GM19372 (cell line): ENCODE data around the gene MRM1.
"Not testable (repeated sequence)": the region's sequence is repeated elsewhere in the genome, so short reads cannot be mapped to it uniquely, and the experiment has no call there.

Source experiments
- ATAC-seq: cut with Tn5 transposase; IDR thresholded peaks from one replicate; pipeline ENCODE4 v1.9.1; 2021; ENCODE audit warnings: mild to moderate bottlenecking, low read depth, moderate library complexity; ENCODE audit not compliant: unreplicated experiment

MRM1 gene

DNA sequence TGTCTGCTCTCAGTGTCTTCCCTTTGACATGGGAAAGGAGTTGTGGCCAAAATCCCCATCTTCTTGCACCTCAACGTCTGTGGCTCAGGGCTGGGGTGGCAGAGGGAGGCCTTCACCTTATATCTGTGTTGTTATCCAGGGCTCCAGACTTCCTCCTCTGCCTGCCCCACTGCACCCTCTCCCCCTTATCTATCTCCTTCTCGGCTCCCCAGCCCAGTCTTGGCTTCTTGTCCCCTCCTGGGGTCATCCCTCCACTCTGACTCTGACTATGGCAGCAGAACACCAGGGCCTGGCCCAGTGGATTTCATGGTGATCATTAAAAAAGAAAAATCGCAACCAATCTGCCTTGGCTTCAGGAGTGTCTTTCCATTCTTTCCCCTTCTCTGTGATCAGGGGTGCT lies 918 bp upstream of the MRM1 start:
- no peak for ATAC-seq

DNA sequence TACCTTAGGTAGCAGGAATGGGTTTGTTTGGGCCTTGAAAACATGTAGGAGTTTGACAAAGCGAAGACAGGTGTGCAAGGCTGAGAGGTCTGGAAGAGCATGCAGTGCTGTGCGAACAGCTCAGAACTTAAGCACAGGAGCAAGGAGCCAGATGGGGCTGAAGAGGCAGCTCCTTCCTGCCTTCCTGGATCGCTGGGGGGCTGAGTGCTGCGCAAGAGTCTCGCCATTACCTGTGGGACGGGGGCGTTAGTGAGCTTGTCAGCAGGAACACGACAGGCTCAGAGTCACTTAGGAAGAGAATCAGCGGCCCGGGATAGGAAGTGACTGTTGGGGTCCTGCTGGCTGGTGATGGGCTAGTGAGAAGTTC lies 464 bp upstream of the MRM1 start:
- ATAC-seq, result no peak

DNA sequence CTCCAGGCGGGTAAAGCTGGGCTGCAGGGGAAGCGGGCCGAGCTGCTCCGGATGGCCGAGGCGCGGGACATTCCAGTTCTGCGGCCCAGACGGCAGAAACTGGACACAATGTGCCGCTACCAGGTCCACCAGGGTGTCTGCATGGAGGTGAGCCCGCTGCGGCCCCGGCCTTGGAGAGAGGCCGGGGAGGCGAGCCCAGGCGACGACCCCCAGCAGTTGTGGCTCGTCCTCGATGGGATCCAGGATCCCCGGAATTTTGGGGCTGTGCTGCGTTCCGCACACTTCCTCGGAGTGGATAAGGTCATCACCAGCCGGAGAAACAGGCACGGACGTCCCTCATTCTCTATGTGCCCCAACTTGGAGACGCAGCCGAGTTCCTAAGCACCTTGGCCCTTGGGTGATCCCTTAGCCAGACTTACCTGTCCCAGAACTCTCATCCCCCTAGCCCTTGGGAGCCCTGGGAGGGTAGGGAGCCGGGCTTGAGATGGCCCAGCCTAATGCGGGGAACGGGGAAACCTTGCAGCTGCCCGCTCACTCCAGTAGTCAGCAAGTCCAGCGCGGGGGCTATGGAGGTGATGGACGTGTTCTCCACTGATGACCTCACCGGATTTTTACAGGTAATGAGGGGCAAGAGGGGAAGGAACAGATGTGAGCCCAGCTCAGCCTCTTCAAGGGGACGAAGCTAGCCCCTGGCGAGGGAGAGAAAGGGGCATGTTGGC lies 806 bp downstream of the MRM1 start:
- ATAC-seq, result no peak

DNA sequence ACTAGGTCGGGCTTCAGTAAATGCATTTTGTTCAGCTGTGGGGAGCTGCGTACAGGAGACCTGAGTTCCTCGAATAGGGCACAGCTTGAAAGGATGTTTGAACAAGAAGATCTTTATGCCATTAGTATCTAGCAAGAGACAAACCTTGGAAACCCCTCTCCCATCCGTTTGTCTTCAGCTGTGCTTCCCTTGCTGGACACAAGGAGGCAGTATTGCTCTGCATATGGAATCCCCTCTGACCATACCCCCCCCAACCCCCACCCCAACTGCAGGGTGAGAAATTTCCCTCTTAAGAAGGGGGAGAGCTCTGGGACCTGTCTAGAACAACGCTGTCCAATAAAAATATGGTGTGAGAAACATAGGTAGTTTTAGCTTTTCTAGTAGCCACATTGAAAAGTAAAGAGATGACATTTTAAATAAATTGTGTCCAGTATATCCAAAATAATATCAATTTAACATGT lies 1.6 kb downstream of the MRM1 start:
- no peak for ATAC-seq

DNA sequence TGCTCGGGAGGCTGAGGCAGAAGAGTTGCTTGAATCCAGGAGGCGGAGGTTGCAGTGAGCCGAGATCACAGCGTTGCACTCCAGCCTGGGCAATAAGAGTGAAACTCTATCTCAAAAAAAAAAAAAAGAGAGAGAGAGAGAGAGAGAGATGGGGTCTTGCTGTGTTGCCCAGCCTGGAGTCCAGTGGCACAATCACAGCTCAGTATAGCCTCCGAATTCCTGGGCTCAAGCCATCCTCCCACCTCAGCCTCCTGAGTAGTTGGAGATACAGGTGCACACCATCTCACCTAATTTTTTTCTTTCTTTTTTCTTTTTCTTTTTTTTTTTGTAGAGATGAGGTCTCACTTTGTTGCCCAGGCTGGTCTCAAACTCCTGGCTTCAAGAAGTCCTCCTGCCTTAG lies 3.6 kb downstream of the MRM1 start:
- not testable (repeated sequence) for ATAC-seq

DNA sequence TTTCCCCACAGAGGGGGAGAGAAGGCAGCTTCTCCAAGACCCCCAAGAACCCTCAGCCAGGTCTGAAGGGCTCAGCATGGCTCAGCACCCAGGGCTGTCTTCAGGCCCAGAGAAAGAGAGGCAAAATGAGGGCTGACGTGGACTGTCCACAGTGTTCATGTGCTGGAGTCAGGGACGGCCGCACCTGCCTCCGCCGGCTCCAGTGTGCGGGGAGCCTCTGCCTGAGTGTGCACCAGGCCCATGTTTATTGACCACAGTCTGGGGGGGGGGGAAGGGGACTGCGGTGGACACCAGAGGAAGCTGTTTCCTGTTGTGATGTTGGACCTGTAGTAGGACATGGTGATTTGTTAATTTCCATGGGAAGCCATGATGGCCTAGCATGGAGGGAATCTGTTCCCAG lies 6.9 kb downstream of the MRM1 start:
- no peak for ATAC-seq

DNA sequence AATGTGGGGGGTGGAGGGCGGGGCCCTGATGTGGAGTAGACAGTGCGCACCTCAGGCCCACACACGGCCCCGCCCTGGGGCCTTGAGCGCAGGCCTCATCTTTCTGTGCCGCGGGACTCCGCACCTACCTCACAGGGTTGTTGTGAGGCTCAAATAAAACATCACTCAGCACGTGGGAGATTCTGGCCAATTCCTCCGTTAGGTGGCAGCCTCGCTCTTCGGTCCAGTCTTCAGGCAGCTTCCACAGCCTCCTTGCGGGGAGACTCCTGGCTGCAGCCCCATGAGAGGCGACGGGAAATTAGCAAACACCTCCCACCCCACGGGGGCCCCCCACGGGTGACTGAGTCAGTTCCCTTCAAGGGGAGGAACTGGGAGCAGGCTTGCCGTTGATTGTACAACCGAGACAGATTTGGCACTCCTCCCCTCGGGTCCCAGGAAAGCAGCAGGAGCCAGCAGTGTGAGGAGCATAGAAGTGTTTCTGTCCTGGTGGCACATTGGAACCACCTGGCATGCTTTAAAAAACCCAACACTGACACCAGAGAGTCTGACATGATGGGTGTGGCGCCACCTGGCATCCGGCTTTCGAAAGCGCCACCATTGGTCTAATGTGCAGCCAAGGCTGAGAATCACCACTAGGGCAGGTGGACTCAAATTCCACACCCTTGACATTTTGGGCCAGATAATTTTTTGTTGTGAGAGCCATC lies 7.6 kb downstream of the MRM1 start:
- no peak for ATAC-seq

DNA sequence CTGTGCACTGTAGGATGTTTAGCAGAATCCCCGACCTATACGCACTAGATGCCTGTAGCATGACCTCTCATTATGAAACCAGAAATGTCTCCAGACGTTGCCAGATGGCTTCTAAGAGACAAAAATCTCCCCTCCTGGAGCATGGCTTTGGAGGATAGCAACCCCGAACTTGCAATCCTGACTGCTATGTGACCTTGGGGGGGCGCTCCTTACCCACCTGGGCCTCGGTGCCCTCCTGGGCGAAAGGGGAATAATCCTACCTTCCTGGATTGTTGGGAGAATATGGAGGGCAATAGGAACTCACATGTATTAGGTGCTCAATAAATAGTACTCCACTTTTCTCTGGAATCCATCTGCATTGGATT lies 8.1 kb downstream of the MRM1 start:
- ATAC-seq, result no peak

DNA sequence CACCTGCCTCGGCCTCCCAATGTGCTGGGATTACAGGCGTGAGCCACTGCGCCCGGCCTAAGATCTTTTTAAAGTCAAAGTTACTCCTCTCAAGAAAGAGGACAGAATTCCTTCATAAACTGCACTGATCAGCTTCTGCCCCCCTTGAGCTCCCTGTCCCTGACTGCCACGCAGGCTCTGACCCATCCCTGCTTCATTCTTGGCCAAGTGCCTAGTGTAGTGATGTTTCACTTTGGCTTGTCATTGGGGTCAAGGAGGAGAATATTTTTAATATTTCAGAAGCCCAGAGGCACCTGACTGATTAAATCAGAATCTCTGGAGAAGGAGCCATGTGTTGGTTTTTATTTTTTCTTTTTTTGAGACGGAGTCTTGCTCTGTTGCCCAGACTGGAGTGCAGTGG lies 9.1 kb downstream of the MRM1 start:
- no peak for ATAC-seq

DNA sequence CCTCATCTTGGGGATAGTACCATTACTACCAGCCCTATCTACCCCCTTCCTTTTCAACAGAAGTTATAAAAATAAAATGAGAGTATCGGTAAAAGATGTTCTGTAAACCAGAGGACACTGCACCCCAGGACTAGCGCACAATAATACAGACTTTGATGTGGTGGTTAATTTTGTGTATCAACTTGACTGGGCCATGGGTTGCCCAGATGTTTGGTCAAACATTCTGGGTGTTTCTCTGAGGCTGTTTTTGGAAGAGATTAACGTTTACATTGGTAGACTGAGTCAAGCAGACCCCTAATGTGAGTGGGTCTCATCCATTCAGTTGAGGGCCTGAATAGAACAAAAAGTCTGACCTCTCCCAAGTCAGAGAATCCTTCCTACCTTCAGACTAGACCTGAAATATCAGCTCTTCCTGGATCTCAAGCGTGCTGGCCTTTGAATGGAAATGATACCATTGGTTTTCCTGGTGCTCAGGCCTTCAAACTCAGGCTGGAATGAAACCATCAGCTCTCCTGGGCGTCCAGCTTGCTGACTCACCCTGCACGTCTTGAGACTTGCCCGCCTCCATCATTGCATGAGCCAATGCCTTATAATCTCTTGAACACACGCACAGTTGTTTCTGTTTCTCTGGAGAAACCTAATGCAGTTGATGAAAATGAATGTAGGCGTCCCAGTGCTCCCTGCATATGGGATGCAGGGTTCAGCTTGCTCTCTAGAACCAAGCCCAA lies 10.1 kb downstream of the MRM1 start:
- no peak for ATAC-seq

DNA sequence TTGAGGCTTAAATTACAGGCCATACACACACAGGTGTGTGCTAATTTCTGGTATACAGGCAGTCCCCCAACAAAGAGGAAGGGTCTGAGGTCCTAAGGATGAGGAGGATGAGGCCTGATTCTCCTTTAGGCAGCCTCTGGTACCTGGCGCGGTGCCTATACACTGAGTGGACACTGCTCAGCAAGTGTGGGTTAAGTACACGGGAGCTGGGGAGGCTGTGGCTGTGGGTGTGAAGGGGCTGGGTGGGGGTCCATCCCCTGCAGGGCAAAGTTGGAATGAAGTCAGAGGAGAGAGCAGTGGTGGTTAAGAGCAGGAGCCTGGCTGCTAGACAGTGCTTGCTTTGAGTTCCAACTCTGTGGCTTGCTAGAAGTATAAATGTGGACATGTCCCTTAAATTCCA lies 10.9 kb downstream of the MRM1 start:
- ATAC-seq, result no peak

DNA sequence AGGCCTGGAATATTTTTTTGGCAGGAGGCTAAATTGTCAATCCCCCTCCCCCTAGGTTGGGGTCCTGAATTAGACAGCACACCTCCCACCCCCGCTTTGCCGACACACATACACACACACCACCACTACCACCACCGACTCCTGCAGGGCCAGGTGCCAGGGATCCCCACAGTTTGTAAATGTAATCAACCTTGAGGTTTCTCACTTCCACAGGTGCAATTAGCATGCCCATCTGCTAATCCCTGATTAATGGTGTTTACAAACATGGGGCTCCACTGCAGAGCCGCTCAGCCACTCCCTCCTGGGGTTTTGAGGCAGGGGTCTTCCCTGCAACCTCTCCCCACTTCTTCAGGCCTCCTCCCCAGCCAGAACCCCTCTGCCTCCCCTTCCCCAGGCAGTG lies 11.8 kb downstream of the MRM1 start:
- ATAC-seq, result no peak

DNA sequence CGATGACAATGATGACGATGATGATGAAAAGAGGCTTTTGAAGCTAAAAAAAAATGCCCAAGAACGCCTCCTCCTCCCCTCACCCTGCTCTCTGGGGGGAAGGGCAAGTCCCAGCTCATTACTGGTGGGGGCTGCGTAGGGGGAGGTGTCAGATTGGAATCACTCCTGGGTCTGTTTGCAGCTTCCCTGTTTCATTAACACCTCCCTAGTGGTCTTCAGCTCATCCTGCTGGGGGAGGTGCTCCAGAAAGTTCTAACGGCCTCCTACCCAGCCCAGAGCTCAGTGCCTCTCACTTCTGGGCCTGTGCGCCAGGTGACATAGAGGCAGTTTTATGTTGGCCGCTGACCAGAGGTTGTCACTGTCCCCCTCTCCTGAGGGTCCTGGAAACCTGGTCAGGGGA lies 12.7 kb downstream of the MRM1 start:
- no peak for ATAC-seq

DNA sequence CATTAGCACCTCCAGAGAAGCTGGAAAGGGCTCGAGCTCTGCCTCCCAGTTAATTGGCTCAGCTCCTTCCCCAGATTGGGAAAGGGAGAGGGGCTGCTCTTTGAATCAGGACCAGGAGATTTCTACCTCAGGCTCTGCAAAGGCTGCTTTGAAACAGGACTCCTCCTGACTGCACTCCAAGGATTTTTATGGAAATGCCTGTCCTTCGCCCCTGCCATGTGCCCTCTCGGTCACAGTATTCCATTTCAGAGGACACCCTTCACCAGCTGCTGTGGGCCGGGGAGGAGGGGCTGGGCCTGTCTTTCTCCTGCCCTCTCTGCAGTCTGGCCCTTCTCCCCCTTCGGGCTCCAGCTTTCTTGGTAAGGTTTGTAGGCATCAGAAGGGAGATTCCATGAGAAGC lies 13.6 kb downstream of the MRM1 start:
- no peak for ATAC-seq

DNA sequence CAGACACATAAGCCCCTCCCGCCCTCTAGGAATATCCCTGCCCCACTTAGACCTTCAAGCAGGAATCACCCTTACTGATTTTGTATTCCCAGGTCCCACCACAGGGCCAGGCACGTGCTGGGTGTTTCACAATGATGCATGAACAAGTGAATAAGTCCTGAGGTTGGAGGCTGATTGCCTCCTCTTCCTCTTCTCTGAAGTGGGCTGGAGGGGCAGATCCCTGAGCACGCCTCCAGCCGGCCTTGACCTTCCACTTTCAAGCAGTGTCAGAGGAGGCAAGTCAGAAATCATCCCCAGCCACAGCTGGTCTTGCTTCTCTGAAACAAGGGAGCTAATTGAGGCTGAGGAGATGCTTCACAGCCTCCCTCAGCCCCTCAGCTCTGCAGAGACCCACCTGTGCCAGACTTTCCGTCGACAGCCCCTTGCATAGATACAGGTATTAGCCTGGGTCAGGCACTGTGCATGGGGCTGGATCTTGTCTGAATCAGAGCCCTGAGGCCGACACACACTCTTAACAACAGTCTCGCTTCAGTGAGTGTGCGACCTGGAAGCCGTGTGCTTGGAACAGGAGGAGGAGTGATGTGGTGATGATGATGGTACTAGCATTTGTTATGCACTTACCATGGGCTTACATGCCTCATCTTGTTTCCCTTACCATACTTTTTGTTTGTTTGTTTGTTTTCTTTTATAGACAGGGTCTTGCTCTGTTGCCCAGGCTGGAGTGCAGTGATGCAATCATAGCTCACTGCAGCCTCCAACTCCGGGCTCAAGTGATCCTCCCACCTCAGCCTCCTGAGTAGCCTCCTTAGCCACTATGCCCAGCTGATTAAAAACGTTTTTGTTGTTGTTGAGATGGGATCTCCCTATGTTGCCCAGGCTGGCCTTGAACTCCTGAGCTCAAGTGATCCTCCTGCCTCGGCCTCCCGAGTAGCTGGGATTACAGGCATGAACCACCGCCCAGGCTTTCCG lies 15.0 kb downstream of the MRM1 start:
- ATAC-seq, result no peak

DNA sequence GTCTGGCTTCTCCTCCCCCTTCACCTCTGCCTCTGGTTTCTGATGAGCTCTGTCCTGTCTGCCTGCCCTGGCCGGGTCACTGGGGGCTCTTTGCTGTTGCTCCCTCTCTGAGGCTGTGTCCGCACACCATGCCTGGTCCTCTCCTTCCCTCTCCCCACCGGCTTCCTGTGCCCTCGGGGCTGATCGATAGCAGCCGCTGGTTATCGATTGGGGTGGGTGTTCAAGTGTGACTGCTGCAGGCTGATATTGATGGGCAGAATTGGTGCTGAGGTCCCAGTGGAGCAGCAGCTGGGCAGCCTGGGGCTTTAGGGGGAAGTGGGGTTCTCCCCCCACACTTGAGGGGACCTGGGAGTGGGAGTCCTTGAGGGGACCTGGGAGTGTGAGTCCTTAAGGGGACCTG lies 16.4 kb downstream of the MRM1 start:
- no peak for ATAC-seq

DNA sequence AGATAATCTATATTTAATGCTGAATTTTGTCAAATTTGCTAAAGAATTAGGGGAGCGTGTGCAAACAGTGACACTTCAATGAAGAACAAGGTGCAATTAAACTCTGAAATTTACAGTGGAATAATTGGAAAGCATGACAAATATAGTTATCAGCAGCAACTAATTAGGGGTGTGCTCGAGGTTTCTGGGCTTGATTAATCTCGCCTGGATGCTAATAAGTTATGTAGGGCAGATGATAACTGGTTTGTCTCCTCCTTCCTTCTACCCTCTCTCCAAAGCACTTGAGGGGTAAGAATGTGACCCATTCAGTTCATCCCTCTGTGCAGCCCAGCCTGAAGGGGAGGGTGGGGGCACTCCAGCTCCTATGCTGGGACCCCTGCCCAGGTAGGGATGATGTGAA lies 21.9 kb downstream of the MRM1 start:
- no peak for ATAC-seq

DNA sequence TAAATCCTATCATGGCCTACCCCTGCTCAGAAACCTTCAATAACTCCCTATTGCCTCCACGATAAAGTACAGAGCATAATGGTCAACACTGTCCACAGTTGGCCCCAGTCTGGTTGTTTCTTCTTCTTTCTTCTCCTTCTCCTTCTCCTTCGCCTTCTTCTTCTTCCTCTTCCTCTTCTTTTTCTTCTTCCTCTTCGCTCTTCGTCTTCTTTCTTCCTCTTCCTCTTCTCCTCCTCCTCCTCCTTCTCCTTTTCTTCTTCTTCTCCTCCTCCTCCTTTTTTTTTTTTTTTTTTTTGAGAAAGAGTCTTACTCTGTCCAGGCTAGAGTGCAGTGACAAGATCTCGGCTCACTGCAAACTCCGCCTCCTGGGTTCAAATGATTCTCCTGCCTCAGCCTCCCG lies 23.8 kb downstream of the MRM1 start:
- ATAC-seq, result no peak

DNA sequence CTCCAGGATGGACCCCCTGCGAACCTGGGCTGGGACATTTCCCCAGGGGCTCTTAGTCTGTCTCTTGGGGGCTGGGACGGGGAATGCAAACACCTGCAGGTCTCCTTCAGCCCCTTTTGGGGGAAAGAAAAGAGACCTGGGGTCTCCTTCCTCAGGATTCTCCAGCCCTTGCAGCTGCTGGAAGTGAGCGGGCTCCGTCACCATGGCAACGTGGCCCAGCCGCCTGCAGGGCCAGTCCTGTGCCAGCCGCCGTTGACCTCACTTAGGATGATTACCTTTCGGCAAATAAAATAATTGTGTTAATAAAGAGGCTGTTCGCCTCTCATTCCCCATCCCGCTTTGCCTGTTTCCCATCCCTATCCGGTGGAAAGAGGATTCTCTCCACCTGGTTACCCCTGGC lies 25.7 kb downstream of the MRM1 start:
- ATAC-seq, result no peak

DNA sequence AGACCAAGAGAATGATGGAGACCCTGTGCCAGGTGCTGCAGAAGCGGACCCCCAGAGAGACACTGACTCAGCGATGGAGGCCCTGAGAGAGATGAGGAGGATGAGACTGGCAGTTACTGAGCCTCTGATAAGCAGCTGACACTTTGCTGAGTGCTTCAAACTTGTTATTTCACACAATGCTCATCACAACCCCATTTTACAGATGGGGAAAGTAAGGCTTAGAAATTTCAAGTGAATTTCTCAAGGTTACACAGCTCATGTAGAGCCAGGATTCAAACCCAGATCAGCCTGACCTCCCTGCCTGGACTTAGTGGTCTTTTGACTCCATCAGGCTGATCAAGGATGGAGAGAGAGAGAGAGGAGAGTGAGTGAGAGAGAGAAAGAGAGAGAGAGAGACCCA lies 27.2 kb downstream of the MRM1 start:
- no peak for ATAC-seq
